Cardiac muscle cell (in vitro differentiated cells and primary cell): ENCODE data around the gene SUN1. TPM values are rescaled to one million over a fixed set of nuclear protein-coding genes. Genes with fewer than 3 reads are reported as not detected.
A peak's percentile ranks its signal among the peaks of the same experiment; 100 is the strongest.

Source experiments
- DNase-seq, 2 donors: peaks; one replicate each; pipeline versions ENCODE4 v3.0.0 to v3.0.0-alpha.2; 2010 to 2017; ENCODE audit warnings: low read depth in 1 of 2, low spot score in 1 of 2
- H3K27ac ChIP-seq: fragments of 200-600 bp; sonication (generic); 2 replicates; pipeline ENCODE4 v1.5.1; 2016
- H3K27me3 ChIP-seq: fragments of 200-600 bp; sonication (generic); 2 replicates; pipeline ENCODE4 v1.6.0; 2016; ENCODE audit warnings: control low read depth
- H3K36me3 ChIP-seq: fragments of 200-600 bp; sonication (generic); 2 replicates; pipeline ENCODE4 v1.5.1; 2016; ENCODE audit warnings: control low read depth
- H3K4me1 ChIP-seq: fragments of 200-600 bp; sonication (generic); 2 replicates; pipeline ENCODE4 v1.8.1; 2017; ENCODE audit warnings: low read depth, mild to moderate bottlenecking, mixed run types
- H3K4me3 ChIP-seq: fragments of 200-600 bp; sonication (generic); 2 replicates; pipeline ENCODE4 v1.5.1; 2016; ENCODE audit warnings: mild to moderate bottlenecking
- H3K9me3 ChIP-seq: fragments of 200-600 bp; sonication (generic); 2 replicates; pipeline ENCODE4 v1.5.1; 2017; ENCODE audit warnings: low read depth, mild to moderate bottlenecking, control low read depth
- CTCF ChIP-seq: IDR thresholded peaks from 2 replicates; pipeline ENCODE4 v1.5.1; 2012; ENCODE audit warnings: low read depth, mild to moderate bottlenecking, low read length
- polyA plus RNA-seq: library from polyadenylated mRNA; unstranded; fragments of >200 nt; fragmentation: Nextera tagmentation; extraction: Ambion mirVana; gene quantifications from 2 replicates; pipeline ENCODE4 v1.2.1, GENCODE V29; 2016
- total RNA-seq: library from RNA; depleted of rRNA; stranded (reverse); fragments of >200 nt; gene quantifications from 2 replicates; pipeline ENCODE4 v1.2.3, GENCODE V29; 2016

Gene SUN1
- total RNA-seq, result 172 and 188 TPM in 2 replicates
- 152 and 172 TPM in 2 replicates for polyA plus RNA-seq

GRCh38 chr7:832167-832967 is at the start of gene SUN1:
SUN1 (plus strand) TSS chr7:832476; CDS start chr7:832525, 49 bp downstream.
- Histone ChIP-seq H3K36me3 (peaks cover 3% of the 10 kb centered on the region), H3K4me1 (peaks cover 28% of the 10 kb centered on the region), H3K27ac (peak within 1 kb of the TSS; percentile 98), H3K27me3 (no peaks in the 10 kb centered on the region), H3K4me3 (no peak within 1 kb of the TSS), H3K9me3 (no peaks in the 10 kb centered on the region)
- TF ChIP-seq CTCF, result no peak
- DNase-seq, result peak; percentile 49 to 72

- Histone ChIP-seq H3K4me1 (no peaks in the 10 kb centered on the region), H3K27me3 (no peaks in the 10 kb centered on the region), H3K36me3 (peaks cover 21% of the 10 kb centered on the region), H3K4me3 (no peak overlapping the region), H3K27ac (no peak overlapping the region), H3K9me3 (no peaks in the 10 kb centered on the region)
- TF ChIP-seq CTCF, result no peak
- DNase-seq, result no peak
Measured at GRCh38 chr7:782718-783449, 49.4 kb upstream of the SUN1 start.

- peaks cover 20% of the 10 kb centered on the region for H3K36me3 ChIP-seq
- H3K27ac ChIP-seq, result no peak overlapping the region
- H3K4me3 ChIP-seq, result no peak overlapping the region
- no peak for TF ChIP-seq CTCF
- no peaks in the 10 kb centered on the region for H3K27me3 ChIP-seq
- no peaks in the 10 kb centered on the region for H3K4me1 ChIP-seq
- H3K9me3 ChIP-seq, result no peaks in the 10 kb centered on the region
- DNase-seq, result no peak
Measured at GRCh38 chr7:783556-784490, 48.5 kb upstream of the SUN1 start.

GRCh38 chr7:784971-785370 is 47.3 kb upstream of the SUN1 start:
- Histone ChIP-seq H3K27ac (no peak overlapping the region), H3K4me3 (no peak overlapping the region), H3K4me1 (no peaks in the 10 kb centered on the region), H3K9me3 (no peaks in the 10 kb centered on the region), H3K36me3 (peaks cover 20% of the 10 kb centered on the region), H3K27me3 (no peaks in the 10 kb centered on the region)
- no peak for TF ChIP-seq CTCF
- DNase-seq, result no peak

- no peak overlapping the region for H3K27ac ChIP-seq
- H3K9me3 ChIP-seq, result no peaks in the 10 kb centered on the region
- no peaks in the 10 kb centered on the region for H3K4me1 ChIP-seq
- TF ChIP-seq CTCF, result no peak
- peaks cover 20% of the 10 kb centered on the region for H3K36me3 ChIP-seq
- no peaks in the 10 kb centered on the region for H3K27me3 ChIP-seq
- no peak for DNase-seq
- no peak overlapping the region for H3K4me3 ChIP-seq
Measured at GRCh38 chr7:785416-785815, 46.9 kb upstream of the SUN1 start.
